HG03378 (cell line): ENCODE data around the gene PLA2G1B.

Source experiments
- ATAC-seq: cut with Tn5 transposase; IDR thresholded peaks from one replicate; pipeline ENCODE4 v1.9.1; 2021; ENCODE audit warnings: mild to moderate bottlenecking, moderate library complexity; ENCODE audit not compliant: unreplicated experiment

PLA2G1B gene

GRCh38 chr12:120327593-120327992, at the start of gene PLA2G1B:
TSS of gene PLA2G1B (minus strand) at chr12:120327779. CDS start at chr12:120327753, 26 bp downstream.
- ATAC-seq = no peak

GRCh38 chr12:120376934-120377572, 49.5 kb upstream of the PLA2G1B start:
- no peak for ATAC-seq

- ATAC-seq = no peak
Measured at GRCh38 chr12:120376416-120376815, 48.8 kb upstream of the PLA2G1B start.

GRCh38 chr12:120376009-120376408, 48.4 kb upstream of the PLA2G1B start:
- no peak for ATAC-seq

GRCh38 chr12:120373683-120374082, 46.1 kb upstream of the PLA2G1B start:
- ATAC-seq = no peak

GRCh38 chr12:120370343-120371243, 43.0 kb upstream of the PLA2G1B start:
- no peak for ATAC-seq

GRCh38 chr12:120369603-120370342, 42.2 kb upstream of the PLA2G1B start:
- no peak for ATAC-seq

GRCh38 chr12:120368789-120369602, 41.4 kb upstream of the PLA2G1B start, which contains the start of gene MSI1:
TSS of gene MSI1 (minus strand) at chr12:120369164. CDS start at chr12:120369091, 73 bp downstream.
- ATAC-seq = no peak

GRCh38 chr12:120367924-120368788, 40.6 kb upstream of the PLA2G1B start:
- ATAC-seq = no peak

GRCh38 chr12:120367233-120367923, 39.8 kb upstream of the PLA2G1B start:
- no peak for ATAC-seq

- ATAC-seq = no peak
Measured at GRCh38 chr12:120366845-120367232, 39.3 kb upstream of the PLA2G1B start.

- no peak for ATAC-seq
Measured at GRCh38 chr12:120366341-120366705, 38.7 kb upstream of the PLA2G1B start.

GRCh38 chr12:120365675-120366340, 38.2 kb upstream of the PLA2G1B start:
- ATAC-seq = no peak

- no peak for ATAC-seq
Measured at GRCh38 chr12:120364487-120364886, 36.9 kb upstream of the PLA2G1B start.

GRCh38 chr12:120363274-120363855, 35.8 kb upstream of the PLA2G1B start:
- no peak for ATAC-seq

- no peak for ATAC-seq
Measured at GRCh38 chr12:120362516-120363273, 35.1 kb upstream of the PLA2G1B start.

- no peak for ATAC-seq
Measured at GRCh38 chr12:120361506-120362208, 34.1 kb upstream of the PLA2G1B start.
